Stimulated activated CD8-positive, alpha-beta memory T cell treated with anti-CD3 and anti-CD28 coated beads, Interleukin-7, amount 100 ng/mL, for 48 hours (primary cell): ENCODE results near the gene TIMM44.
"Not testable (repeated sequence)": the region's sequence is repeated elsewhere in the genome, so short reads cannot be mapped to it uniquely, and the experiment has no call there.

ENCODE experiments used
- DNase-seq, 2 donors: peaks; one replicate each; pipeline ENCODE4 v3.0.0-alpha.2; 2020; ENCODE audit warnings: low read depth in 1 of 2; ENCODE audit errors: extremely low read depth in 1 of 2

Gene TIMM44

GRCh38 chr19:7903244-7904073 is 40.0 kb downstream of the TIMM44 start, which contains the start of gene MAP2K7:
Gene MAP2K7 (plus strand): TSS chr19:7903877. CDS start chr19:7903945, 68 bp downstream.
- peak; percentile 100 for DNase-seq

- no peak for DNase-seq
Observed at GRCh38 chr19:7902796-7903243, 40.6 kb downstream of the TIMM44 start.

GRCh38 chr19:7901337-7901736 is 42.1 kb downstream of the TIMM44 start:
- no peak for DNase-seq

- no peak for DNase-seq
Observed at GRCh38 chr19:7900931-7901330, 42.5 kb downstream of the TIMM44 start.

GRCh38 chr19:7900401-7900870 is 43.0 kb downstream of the TIMM44 start:
- no peak for DNase-seq

- DNase-seq: no peak
Observed at GRCh38 chr19:7899751-7900378, 43.6 kb downstream of the TIMM44 start.

- no peak for DNase-seq
Observed at GRCh38 chr19:7898967-7899366, 44.5 kb downstream of the TIMM44 start.

- DNase-seq: no peak
Observed at GRCh38 chr19:7897292-7897691, 46.2 kb downstream of the TIMM44 start.

GRCh38 chr19:7895565-7895964 is 47.9 kb downstream of the TIMM44 start:
- no peak for DNase-seq

GRCh38 chr19:7894612-7895309 is 48.7 kb downstream of the TIMM44 start:
- DNase-seq: no peak

GRCh38 chr19:7893362-7894101 is 49.9 kb downstream of the TIMM44 start:
- DNase-seq: not testable (repeated sequence)

GRCh38 chr19:7888826-7889217 is 54.6 kb downstream of the TIMM44 start:
- DNase-seq: no peak

GRCh38 chr19:7888145-7888825 is 55.2 kb downstream of the TIMM44 start, which contains the start of gene LRRC8E:
Gene LRRC8E (plus strand): TSS chr19:7888510. CDS start chr19:7895604, 7,094 bp downstream.
- peak in 1 of 2 donors; percentile 26 for DNase-seq

GRCh38 chr19:7887408-7888144 is 55.9 kb downstream of the TIMM44 start:
- no peak for DNase-seq

- no peak for DNase-seq
Observed at GRCh38 chr19:7885818-7886217, 57.6 kb downstream of the TIMM44 start.

- no peak for DNase-seq
Observed at GRCh38 chr19:7883796-7884570, 59.5 kb downstream of the TIMM44 start.

GRCh38 chr19:7883105-7883504 is 60.4 kb downstream of the TIMM44 start:
- DNase-seq: no peak

- no peak for DNase-seq
Observed at GRCh38 chr19:7881910-7882309, 61.6 kb downstream of the TIMM44 start.

GRCh38 chr19:7879836-7880235 is 63.6 kb downstream of the TIMM44 start:
- no peak for DNase-seq
